Fibroblast of skin of scalp (primary cell): Measurements from ENCODE around the gene PRR20A. TPM values are rescaled to one million over a fixed set of nuclear protein-coding genes. Genes with fewer than 3 reads are reported as not detected.
"Not testable (repeated sequence)": the region's sequence is repeated elsewhere in the genome, so short reads cannot be mapped to it uniquely, and the experiment has no call there.

Experiments
- DNase-seq: peaks from one replicate; pipeline ENCODE4 v3.0.0-alpha.2; 2013
- polyA plus RNA-seq, 2 experiments: library from polyadenylated mRNA; unstranded; fragments of 120-200 nt; gene quantifications; one replicate each; pipeline ENCODE4 v1.2.1, GENCODE V29; 2013; ENCODE audit not compliant: insufficient read length in 2 of 2

Gene PRR20A
- not detected for polyA plus RNA-seq (2013, experiment 1 of 2; ENCODE audit: insufficient read length)
- polyA plus RNA-seq (2013, experiment 2 of 2; ENCODE audit: insufficient read length), result not detected

DNA sequence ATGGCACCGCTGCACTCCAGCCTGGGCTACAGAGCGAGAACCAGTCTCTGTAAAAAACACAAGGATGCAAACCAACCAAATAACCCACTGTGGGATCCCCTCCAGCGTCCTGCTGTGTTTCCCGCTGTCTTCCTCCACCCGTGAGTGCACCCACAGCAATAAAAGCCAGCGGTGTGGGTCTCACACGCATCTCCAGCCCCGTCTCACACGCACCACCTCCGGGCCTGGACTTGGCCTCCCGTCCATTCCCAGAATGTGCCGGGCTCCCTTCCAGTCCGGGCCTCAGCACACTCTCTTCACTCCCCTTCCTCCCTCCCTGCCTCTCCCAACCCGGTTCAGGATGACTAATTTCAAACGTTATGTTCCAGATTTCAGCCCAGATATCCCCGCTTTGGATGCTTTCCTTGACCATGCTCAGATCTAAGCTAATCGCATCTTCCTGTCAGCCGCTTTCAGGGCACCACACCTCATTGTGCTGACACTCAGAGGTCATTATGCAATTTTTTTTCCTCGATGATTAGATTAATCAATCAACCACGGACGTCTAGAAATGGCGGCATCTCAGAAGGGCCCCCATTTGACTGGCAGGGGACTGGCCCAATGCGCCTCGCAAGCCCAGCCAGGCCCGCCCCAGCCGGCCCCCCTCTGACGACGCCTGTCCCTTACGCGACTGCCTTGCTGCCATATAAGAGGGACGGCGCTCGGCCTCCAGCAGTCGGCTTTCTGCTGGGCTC is at the start of gene PRR20A:
TSS of gene PRR20A (plus strand) at position 684 of the 734 bp plus-strand sequence. CDS start 387 bp downstream, outside the sequence.
- not testable (repeated sequence) for DNase-seq

GRCh38 chr13:57114945-57115344 is 25.8 kb upstream of the PRR20A start:
- no peak for DNase-seq

DNA sequence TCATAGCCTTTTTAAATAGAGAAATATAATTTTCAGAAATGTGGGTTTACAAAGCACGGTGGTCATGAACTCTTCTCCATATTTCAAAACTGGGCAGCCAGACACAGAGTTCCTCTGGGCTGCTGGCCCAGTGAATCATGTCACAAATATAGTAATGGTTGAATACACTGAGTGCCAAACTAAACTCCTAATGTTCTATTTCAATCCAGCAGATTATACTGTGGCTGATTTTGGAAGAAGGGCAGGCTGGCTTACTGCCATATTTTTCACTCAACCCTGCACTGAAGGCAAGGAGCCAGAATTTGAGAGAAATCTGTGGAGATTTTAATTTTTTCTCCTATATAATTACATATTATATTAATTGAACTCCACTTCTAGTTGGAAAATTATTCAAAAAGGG is 17.0 kb upstream of the PRR20A start:
- DNase-seq, result peak; percentile 1

GRCh38 chr13:57128909-57129308 is 11.8 kb upstream of the PRR20A start:
- DNase-seq, result no peak

DNA sequence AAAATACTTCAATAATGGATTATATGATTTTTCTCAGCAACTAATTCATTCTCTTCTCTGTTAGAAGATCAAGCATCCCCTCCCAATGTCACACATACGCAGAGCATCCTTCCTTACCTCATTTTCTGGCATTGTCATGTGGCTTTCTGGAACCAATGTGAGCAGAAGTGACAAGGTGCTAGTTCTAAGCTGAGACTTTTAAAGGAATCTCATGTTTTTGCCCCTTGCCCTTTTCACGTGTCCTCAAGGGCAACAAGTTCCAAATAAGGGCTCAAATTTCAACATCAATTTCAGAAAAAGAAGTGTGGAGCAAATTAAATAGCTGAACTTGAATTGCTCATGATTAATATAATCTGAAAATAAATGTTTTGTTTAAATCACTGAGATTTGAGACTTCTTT is 4.6 kb upstream of the PRR20A start:
- DNase-seq, result no peak

DNA sequence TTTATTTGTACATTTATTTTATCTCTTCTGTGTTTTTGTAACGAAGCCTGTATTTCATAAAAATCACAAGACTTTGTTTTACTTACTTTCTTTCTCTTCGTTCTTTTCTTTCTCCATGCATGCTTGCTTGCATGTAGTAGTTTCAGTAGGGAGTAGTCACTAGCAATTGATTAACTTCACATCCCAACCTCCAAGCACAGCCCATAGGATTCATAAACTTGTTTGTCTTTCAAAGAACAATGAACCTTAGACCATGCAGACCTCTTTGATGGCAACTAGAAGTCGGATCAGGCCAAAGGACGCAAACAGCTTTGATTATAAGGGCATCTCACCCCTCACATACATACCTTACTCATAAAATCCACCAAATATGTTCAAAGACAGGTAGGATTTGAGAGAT is 3.1 kb upstream of the PRR20A start:
- no peak for DNase-seq

DNA sequence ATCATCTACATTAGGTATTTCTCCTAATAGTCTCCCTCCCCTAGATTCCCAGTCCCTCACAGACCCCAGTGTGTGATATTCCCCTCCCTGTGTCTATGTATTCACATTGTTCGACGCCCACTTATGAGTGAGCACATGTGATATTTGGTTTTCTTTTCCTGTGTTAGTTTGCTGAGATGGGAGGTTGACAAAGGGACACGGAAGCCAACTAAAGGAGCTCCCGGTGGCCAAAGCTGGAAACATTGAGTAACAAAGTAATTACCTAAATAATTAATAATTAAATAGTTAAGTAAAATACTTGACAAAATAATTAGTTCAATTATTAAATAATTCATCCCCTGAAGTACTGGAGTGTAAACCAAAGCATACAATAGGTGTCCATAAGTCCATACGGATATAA is 1.7 kb upstream of the PRR20A start:
- DNase-seq, result no peak

GRCh38 chr13:57139781-57140180 is 937 bp upstream of the PRR20A start:
- DNase-seq, result not testable (repeated sequence)

- DNase-seq, result not testable (repeated sequence)
These were observed 6.5 kb downstream of the PRR20A start, which contains the start of gene PRR20B for GRCh38 chr13:57147188-57147587. PRR20B (plus strand) TSS chr13:57147488; CDS start chr13:57147875, 387 bp downstream.

- DNase-seq, result not testable (repeated sequence)
These were observed 7.4 kb downstream of the PRR20A start for GRCh38 chr13:57148106-57148505.

GRCh38 chr13:57153761-57154160 is 13.0 kb downstream of the PRR20A start, which contains the start of gene PRR20C:
PRR20C (plus strand) TSS chr13:57154061; CDS start chr13:57154448, 387 bp downstream.
- DNase-seq, result not testable (repeated sequence)

- not testable (repeated sequence) for DNase-seq
These were observed 19.6 kb downstream of the PRR20A start, which contains the start of gene PRR20D for GRCh38 chr13:57160332-57160731. PRR20D (plus strand) TSS chr13:57160632; CDS start chr13:57161019, 387 bp downstream.

- not testable (repeated sequence) for DNase-seq
These were observed 26.2 kb downstream of the PRR20A start, which contains the start of gene PRR20E for GRCh38 chr13:57166897-57167296. PRR20E (plus strand) TSS chr13:57167197; CDS start chr13:57167584, 387 bp downstream.

DNA sequence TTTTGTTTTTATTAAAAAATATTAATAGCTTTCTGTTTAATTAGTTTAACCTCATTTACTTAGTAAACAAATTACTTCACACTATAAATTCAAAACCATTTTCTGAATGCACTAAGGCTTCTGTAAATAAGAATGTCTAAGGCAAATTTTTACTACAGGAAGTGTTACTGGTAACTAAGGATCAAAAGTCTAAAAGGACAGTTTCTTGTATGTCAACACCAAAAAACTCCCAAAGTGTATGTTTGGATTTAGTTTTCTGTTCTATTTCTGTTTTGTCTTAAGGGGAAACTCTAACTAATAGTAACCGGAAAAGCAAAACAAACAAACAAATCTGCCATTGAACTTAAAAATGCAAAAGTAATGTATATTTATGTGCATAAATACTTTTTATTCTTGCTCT is 50.9 kb downstream of the PRR20A start:
- no peak for DNase-seq
